ENCODE results near the gene INF2.
"Not testable (repeated sequence)": the region's sequence is repeated elsewhere in the genome, so short reads cannot be mapped to it uniquely, and the experiment has no call there.

Gene INF2

GRCh38 chr14:104650981-104651875 is 38.2 kb upstream of the INF2 start:
- H3K4me3 ChIP-seq (ENCODE audit: low read depth in 1 of 2, low read length in 2 of 2): no peak overlapping the region
- no peaks in the 10 kb centered on the region for H3K27me3 ChIP-seq (ENCODE audit: control insufficient read depth in 1 of 2, insufficient read depth in 2 of 2, low read length in 2 of 2)
- H3K9ac ChIP-seq (ENCODE audit: low read length): no peak overlapping the region
- no peaks in the 10 kb centered on the region for H3K9me3 ChIP-seq (ENCODE audit: low read length)
- H3K4me1 ChIP-seq (ENCODE audit: insufficient read depth, low read length): no peaks in the 10 kb centered on the region
- H3K36me3 ChIP-seq (ENCODE audit: insufficient read depth, low read length): no peaks in the 10 kb centered on the region
- H3K27ac ChIP-seq (ENCODE audit: low read depth, low read length): no peak overlapping the region

DNA sequence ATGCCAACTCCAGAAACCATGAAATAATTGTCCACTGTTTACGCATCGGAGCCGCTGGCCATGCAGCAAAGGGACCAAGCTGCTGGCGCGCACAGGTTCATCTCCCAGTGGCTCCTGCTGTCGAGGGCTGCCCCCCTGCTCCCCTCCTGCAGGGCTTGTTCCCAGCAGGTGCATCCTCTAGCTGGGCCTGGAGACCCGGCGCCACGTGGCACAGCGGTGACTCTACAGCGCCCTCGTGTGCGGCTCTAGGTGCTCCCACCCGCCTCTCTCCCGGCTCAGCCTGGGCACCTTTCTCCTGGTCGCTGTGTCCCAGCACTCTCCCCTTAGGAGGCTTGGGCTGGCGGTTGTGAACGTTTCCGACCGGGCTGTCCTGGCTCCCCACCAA is 37.5 kb upstream of the INF2 start:
- Histone ChIP-seq H3K9ac (ENCODE audit: low read length) (no peak overlapping the region), H3K36me3 (ENCODE audit: insufficient read depth, low read length) (no peaks in the 10 kb centered on the region), H3K27me3 (ENCODE audit: control insufficient read depth in 1 of 2, insufficient read depth in 2 of 2, low read length in 2 of 2) (no peaks in the 10 kb centered on the region), H3K4me3 (ENCODE audit: low read depth in 1 of 2, low read length in 2 of 2) (no peak overlapping the region), H3K27ac (ENCODE audit: low read depth, low read length) (no peak overlapping the region), H3K4me1 (ENCODE audit: insufficient read depth, low read length) (no peaks in the 10 kb centered on the region), H3K9me3 (ENCODE audit: low read length) (no peaks in the 10 kb centered on the region)

GRCh38 chr14:104652386-104652785 is 37.0 kb upstream of the INF2 start:
- H3K4me3 ChIP-seq (ENCODE audit: low read depth in 1 of 2, low read length in 2 of 2): no peak overlapping the region
- no peak overlapping the region for H3K27ac ChIP-seq (ENCODE audit: low read depth, low read length)
- H3K27me3 ChIP-seq (ENCODE audit: control insufficient read depth in 1 of 2, insufficient read depth in 2 of 2, low read length in 2 of 2): no peaks in the 10 kb centered on the region
- H3K36me3 ChIP-seq (ENCODE audit: insufficient read depth, low read length): no peaks in the 10 kb centered on the region
- H3K4me1 ChIP-seq (ENCODE audit: insufficient read depth, low read length): no peaks in the 10 kb centered on the region
- no peaks in the 10 kb centered on the region for H3K9me3 ChIP-seq (ENCODE audit: low read length)
- no peak overlapping the region for H3K9ac ChIP-seq (ENCODE audit: low read length)

GRCh38 chr14:104653130-104653920 is 36.1 kb upstream of the INF2 start:
- H3K36me3 ChIP-seq (ENCODE audit: insufficient read depth, low read length); H3K9ac ChIP-seq (ENCODE audit: low read length); H3K27me3 ChIP-seq (ENCODE audit: control insufficient read depth in 1 of 2, insufficient read depth in 2 of 2, low read length in 2 of 2); H3K4me3 ChIP-seq (ENCODE audit: low read depth in 1 of 2, low read length in 2 of 2); H3K9me3 ChIP-seq (ENCODE audit: low read length); H3K27ac ChIP-seq (ENCODE audit: low read depth, low read length); H3K4me1 ChIP-seq (ENCODE audit: insufficient read depth, low read length): not testable (repeated sequence)

GRCh38 chr14:104654119-104654518 is 35.3 kb upstream of the INF2 start:
- H3K27me3 ChIP-seq (ENCODE audit: control insufficient read depth in 1 of 2, insufficient read depth in 2 of 2, low read length in 2 of 2): no peaks in the 10 kb centered on the region
- H3K27ac ChIP-seq (ENCODE audit: low read depth, low read length): no peak overlapping the region
- no peaks in the 10 kb centered on the region for H3K9me3 ChIP-seq (ENCODE audit: low read length)
- H3K9ac ChIP-seq (ENCODE audit: low read length): no peak overlapping the region
- no peaks in the 10 kb centered on the region for H3K36me3 ChIP-seq (ENCODE audit: insufficient read depth, low read length)
- no peaks in the 10 kb centered on the region for H3K4me1 ChIP-seq (ENCODE audit: insufficient read depth, low read length)
- no peak overlapping the region for H3K4me3 ChIP-seq (ENCODE audit: low read depth in 1 of 2, low read length in 2 of 2)

- Histone ChIP-seq H3K9me3 (ENCODE audit: low read length) (no peaks in the 10 kb centered on the region), H3K27me3 (ENCODE audit: control insufficient read depth in 1 of 2, insufficient read depth in 2 of 2, low read length in 2 of 2) (peaks cover 0 to 10% of the 10 kb centered on the region in 2 donors), H3K9ac (ENCODE audit: low read length) (no peak overlapping the region), H3K4me1 (ENCODE audit: insufficient read depth, low read length) (no peaks in the 10 kb centered on the region), H3K27ac (ENCODE audit: low read depth, low read length) (no peak overlapping the region), H3K36me3 (ENCODE audit: insufficient read depth, low read length) (no peaks in the 10 kb centered on the region), H3K4me3 (ENCODE audit: low read depth in 1 of 2, low read length in 2 of 2) (no peak overlapping the region)
Measured at GRCh38 chr14:104655128-104655848, 34.1 kb upstream of the INF2 start.

DNA sequence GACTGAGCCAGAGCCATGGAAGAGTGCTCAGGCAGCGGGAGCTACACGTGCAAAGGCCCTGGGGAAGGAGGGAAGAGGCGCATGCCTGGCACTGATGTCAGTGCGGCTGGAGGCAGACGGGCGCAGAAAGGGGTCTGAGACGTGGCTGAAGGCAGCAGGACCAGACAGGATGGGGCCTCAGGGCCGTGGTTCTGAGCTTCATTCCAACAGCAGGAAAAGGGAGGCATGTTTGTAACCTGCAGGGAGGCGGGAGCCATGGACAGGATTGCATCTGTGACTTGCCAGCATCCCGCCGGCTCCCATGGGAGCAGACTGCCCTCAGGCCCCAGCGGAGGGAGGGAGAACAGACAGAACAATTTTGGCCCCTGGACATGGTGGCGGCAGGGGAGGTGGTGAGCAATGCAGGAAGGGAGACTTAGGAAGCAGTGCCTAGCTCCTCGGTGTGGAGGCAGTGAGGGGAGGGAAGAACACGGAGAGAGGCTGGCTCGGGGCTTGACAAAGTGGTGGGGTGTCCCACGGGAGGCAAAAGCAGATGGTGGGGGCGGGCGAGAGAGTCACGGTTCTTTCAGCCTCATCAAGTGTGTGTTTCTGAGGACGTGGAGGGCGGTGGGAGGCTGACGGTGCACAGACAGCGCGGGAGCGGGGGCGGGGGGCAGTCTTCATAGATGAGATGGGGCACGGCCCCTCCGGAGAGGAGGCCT is 33.3 kb upstream of the INF2 start:
- peaks cover 0 to 15% of the 10 kb centered on the region in 2 donors for H3K27me3 ChIP-seq (ENCODE audit: control insufficient read depth in 1 of 2, insufficient read depth in 2 of 2, low read length in 2 of 2)
- no peaks in the 10 kb centered on the region for H3K36me3 ChIP-seq (ENCODE audit: insufficient read depth, low read length)
- H3K4me3 ChIP-seq (ENCODE audit: low read depth in 1 of 2, low read length in 2 of 2): no peak overlapping the region
- H3K9ac ChIP-seq (ENCODE audit: low read length): no peak overlapping the region
- H3K27ac ChIP-seq (ENCODE audit: low read depth, low read length): no peak overlapping the region
- no peaks in the 10 kb centered on the region for H3K9me3 ChIP-seq (ENCODE audit: low read length)
- H3K4me1 ChIP-seq (ENCODE audit: insufficient read depth, low read length): no peaks in the 10 kb centered on the region

- no peaks in the 10 kb centered on the region for H3K36me3 ChIP-seq (ENCODE audit: insufficient read depth, low read length)
- no peak overlapping the region for H3K27ac ChIP-seq (ENCODE audit: low read depth, low read length)
- no peaks in the 10 kb centered on the region for H3K4me1 ChIP-seq (ENCODE audit: insufficient read depth, low read length)
- H3K27me3 ChIP-seq (ENCODE audit: control insufficient read depth in 1 of 2, insufficient read depth in 2 of 2, low read length in 2 of 2): peaks cover 0 to 15% of the 10 kb centered on the region in 2 donors
- no peaks in the 10 kb centered on the region for H3K9me3 ChIP-seq (ENCODE audit: low read length)
- H3K4me3 ChIP-seq (ENCODE audit: low read depth in 1 of 2, low read length in 2 of 2): no peak overlapping the region
- H3K9ac ChIP-seq (ENCODE audit: low read length): no peak overlapping the region
Measured at GRCh38 chr14:104657101-104657524, 32.3 kb upstream of the INF2 start.

DNA sequence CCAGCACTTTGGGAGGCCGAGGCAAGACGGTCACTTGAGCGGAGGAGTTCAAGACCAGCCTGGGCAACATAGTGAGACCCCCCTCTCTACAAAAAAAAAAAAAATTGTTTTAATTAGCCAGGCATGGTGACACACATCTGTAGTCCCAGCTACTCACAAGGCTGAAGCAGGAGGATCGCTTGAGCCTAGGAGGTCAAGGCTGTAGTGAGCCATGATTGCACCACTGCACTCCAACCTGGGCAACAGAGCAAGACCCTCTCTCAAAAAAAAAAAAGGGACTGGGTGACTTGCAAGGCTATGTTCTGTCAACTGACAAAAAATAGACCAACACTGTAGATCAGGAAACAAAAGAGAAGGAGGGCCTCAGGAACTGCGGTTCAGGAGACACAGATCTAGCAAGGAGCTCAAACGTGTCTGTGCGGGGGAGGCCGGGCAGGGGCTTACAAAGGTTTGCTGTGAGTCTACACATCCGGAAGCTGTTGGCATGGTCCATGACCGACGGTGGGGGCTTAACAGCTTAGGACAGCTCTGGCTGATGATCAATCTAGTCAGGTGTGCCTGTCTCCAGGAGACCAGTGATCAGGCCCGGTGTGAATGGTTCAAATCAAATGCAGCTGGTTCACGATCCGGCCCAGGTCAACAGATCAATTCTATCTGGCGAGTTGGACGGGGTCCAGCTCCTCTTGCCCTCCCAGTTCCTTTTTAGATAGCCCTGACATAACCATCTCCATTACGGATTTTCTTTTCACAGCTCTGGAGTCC is 31.7 kb upstream of the INF2 start:
- no peaks in the 10 kb centered on the region for H3K9me3 ChIP-seq (ENCODE audit: low read length)
- no peak overlapping the region for H3K27ac ChIP-seq (ENCODE audit: low read depth, low read length)
- no peaks in the 10 kb centered on the region for H3K4me1 ChIP-seq (ENCODE audit: insufficient read depth, low read length)
- H3K4me3 ChIP-seq (ENCODE audit: low read depth in 1 of 2, low read length in 2 of 2): no peak overlapping the region
- H3K9ac ChIP-seq (ENCODE audit: low read length): no peak overlapping the region
- no peaks in the 10 kb centered on the region for H3K36me3 ChIP-seq (ENCODE audit: insufficient read depth, low read length)
- H3K27me3 ChIP-seq (ENCODE audit: control insufficient read depth in 1 of 2, insufficient read depth in 2 of 2, low read length in 2 of 2): peaks cover 0 to 15% of the 10 kb centered on the region in 2 donors

GRCh38 chr14:104658325-104658712 is 31.1 kb upstream of the INF2 start:
- no peak overlapping the region for H3K27ac ChIP-seq (ENCODE audit: low read depth, low read length)
- no peaks in the 10 kb centered on the region for H3K36me3 ChIP-seq (ENCODE audit: insufficient read depth, low read length)
- no peak overlapping the region for H3K4me3 ChIP-seq (ENCODE audit: low read depth in 1 of 2, low read length in 2 of 2)
- H3K9ac ChIP-seq (ENCODE audit: low read length): no peak overlapping the region
- H3K27me3 ChIP-seq (ENCODE audit: control insufficient read depth in 1 of 2, insufficient read depth in 2 of 2, low read length in 2 of 2): peaks cover 0 to 15% of the 10 kb centered on the region in 2 donors
- H3K9me3 ChIP-seq (ENCODE audit: low read length): no peaks in the 10 kb centered on the region
- no peaks in the 10 kb centered on the region for H3K4me1 ChIP-seq (ENCODE audit: insufficient read depth, low read length)

Measured in muscle layer of colon (tissue), 2 donors.